ENCODE data around the gene MAPK8IP2.
A peak's percentile ranks its signal among the peaks of the same experiment; 100 is the strongest.
"Not testable (repeated sequence)": the region's sequence is repeated elsewhere in the genome, so short reads cannot be mapped to it uniquely, and the experiment has no call there.

The MAPK8IP2 gene

GRCh38 chr22:50620593-50621355, 20.2 kb downstream of the MAPK8IP2 start:
- peak; percentile 72 for DNase-seq

DNA sequence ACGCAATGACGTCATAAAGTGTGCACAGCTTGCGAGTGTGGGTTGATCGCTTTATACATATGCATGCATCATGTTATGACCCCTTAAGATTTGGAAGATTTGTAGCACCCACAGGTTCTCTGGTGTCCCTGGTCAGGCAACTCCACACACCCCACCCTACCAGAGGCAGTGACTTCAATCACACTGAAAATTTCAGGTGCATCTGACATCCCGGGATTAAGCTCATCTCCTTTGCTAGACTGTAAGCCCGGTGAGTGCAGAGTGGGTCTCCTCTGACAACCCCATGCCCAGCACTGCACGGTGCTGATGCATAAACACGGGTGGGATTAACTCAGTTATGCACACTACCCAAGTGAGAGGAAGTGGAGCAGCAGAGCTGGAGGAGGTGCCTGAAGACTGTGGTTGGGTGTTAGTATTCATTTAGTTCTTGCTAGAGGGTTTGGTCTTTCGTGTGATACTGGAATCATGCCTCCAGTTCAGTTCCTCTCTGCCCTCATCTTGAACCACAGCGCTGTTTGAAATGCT, 20.8 kb downstream of the MAPK8IP2 start:
- DNase-seq, result peak; percentile 65

- DNase-seq, result peak; percentile 46
These were observed 21.5 kb downstream of the MAPK8IP2 start for GRCh38 chr22:50621948-50622722.

DNA sequence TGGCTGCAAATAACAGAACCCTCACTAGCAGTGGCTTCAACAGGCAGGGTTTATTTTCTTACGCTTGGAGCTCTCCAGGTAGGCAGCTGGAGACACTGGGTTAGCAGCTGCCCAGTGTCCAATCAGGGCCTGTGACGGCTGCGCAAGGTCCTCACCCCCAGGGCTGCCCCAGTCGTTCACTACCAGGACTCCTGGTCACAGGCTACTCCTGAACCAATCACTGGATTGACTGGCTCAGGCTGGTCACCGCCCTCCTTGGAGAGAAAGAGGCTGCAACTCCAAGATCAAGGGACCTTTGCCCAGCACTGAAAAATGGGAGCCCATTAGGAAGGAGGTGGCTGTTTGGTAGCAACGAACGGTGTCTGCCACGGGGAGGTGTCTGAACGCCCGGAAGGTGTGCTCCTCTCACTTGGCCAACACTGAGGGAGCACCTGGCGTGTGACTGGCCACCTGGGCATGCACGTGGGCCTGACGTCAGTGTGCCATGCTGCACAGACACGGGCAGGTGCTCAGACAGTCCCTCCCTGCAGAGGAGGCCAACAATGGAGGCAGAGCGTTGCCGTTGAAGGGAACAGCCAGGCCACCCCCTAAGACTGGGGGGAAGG, 22.2 kb downstream of the MAPK8IP2 start:
- DNase-seq, result no peak

DNA sequence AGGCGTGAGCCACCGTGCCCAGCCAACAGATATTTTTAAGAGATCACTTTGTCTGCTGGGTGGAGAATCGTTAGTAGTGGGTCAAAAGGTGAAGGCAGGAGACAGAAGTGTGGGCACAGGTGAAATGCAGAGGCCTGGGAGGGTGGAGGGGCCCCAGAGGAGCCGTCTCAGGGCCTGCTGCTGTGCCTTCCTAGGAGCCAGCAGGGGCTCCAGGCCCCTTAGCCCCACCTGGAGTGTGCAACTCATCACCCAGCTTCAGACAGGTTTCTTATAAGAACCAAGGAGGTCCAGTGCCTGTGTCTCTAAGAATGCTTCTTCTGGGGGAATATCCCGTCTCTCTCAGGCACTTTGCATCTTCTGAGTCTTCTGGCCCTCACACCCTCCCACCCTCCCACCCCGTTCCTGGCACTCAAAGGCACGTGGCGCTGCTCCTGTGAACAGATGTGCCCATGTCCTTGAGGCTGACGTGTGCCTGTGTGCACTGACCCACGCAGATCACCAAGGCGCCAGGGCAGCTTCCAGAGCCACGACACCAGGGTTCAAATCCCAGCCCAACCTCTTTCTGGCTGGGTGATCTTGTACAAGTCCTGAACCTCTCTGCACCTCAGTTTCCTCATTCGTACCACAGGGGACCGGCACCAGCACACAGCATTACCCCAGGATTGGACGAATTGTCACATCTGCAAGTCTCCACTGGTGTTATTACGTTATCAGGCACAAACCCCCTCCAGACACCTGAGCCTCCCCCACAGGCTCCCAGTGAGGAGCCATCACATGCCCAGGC, 23.9 kb downstream of the MAPK8IP2 start:
- DNase-seq, result no peak

- no peak for DNase-seq
These were observed 24.6 kb downstream of the MAPK8IP2 start for GRCh38 chr22:50625131-50625567.

- no peak for DNase-seq
These were observed 25.1 kb downstream of the MAPK8IP2 start for GRCh38 chr22:50625568-50626313.

DNA sequence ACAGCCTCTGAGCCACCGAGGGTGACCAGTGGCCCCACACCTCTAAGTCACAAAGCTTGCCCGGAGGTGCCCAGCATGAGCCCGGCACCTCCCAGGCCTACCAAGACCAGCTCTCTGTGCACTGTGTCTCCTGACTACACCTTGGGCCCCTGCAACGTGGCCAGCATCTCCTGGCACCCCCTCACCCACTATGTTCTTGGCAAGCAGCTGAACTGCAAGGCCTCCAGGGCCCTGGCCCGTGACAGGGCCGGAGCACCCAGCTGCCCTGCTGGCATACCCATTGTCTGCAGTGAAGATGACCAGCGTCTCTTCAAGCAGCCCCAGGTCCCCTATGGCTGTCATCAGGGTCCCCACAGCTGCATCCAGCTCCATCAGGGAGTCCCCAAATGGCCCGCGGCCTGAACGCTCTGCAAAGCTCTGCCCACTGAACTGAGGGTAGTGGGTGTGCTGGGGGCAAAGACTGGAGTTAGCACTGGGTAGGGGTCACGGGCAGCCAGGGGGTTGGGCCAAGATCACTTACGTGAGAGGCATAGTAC, 25.8 kb downstream of the MAPK8IP2 start:
- no peak for DNase-seq

GRCh38 chr22:50626850-50627641, 26.5 kb downstream of the MAPK8IP2 start:
- no peak for DNase-seq

- peak; percentile 84 for DNase-seq
These were observed 27.3 kb downstream of the MAPK8IP2 start, which contains the start of gene ARSA for GRCh38 chr22:50627642-50628542. Gene ARSA, minus strand, starts transcription at chr22:50628152. Its CDS starts 373 bp downstream, at chr22:50627779.

GRCh38 chr22:50628543-50629134, 28.0 kb downstream of the MAPK8IP2 start:
- peak; percentile 72 for DNase-seq

- DNase-seq, result no peak
These were observed 29.8 kb downstream of the MAPK8IP2 start for GRCh38 chr22:50630376-50630775.

- no peak for DNase-seq
These were observed 32.5 kb downstream of the MAPK8IP2 start for GRCh38 chr22:50633086-50633485.

GRCh38 chr22:50633771-50634170, 33.2 kb downstream of the MAPK8IP2 start:
- no peak for DNase-seq

GRCh38 chr22:50635591-50635990, 35.0 kb downstream of the MAPK8IP2 start:
- no peak for DNase-seq

DNA sequence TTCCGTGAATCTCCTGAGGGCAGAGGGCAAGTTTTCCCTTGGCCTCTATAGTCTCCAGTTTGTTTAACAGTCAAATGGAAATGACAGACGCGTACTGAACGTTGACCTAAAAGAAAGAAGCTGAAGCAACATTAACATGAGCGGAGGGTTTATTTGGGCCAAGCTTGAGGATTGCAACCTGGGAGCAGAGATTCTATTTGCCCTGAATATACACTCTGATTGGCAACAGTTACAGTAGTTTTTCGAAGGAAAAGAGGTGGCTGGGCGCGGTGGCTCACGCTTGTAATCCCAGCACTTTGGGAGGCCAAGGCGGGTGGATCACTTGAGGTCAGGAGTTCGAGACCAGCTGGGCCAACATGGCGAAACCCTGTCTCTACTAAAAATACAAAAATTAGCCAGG, 39.7 kb downstream of the MAPK8IP2 start:
- DNase-seq, result not testable (repeated sequence)

GRCh38 chr22:50640857-50641647, 40.5 kb downstream of the MAPK8IP2 start:
- no peak for DNase-seq
